ENCODE measurements around the gene SMTNL2.

- no peak for TF ChIP-seq CTCF (IDR thresholded peaks at IDR 0.05)
- TF ChIP-seq POLR2A (IDR thresholded peaks at IDR 0.05) = no peak
These were observed 37.0 kb upstream of the SMTNL2 start for GRCh38 chr17:4547118-4547906.
